Trophoblast cell (in vitro differentiated cells and primary cell): ENCODE measurements around the gene PPP4R1.

Experiments
- DNase-seq, 2 donors: peaks; one replicate each; pipeline ENCODE4 v3.0.0-alpha.2; 2016
- H2AFZ ChIP-seq: 2 replicates; pipeline ENCODE4 v1.6.1; 2013; ENCODE audit warnings: low read length, moderate library complexity, mild to moderate bottlenecking; ENCODE audit not compliant: insufficient read depth, poor library complexity
- H2AK5ac ChIP-seq: 2 replicates; pipeline ENCODE4 v1.6.1; 2013; ENCODE audit warnings: mild to moderate bottlenecking, low read length
- H2BK120ac ChIP-seq: 2 replicates; pipeline ENCODE4 v1.6.1; 2013; ENCODE audit warnings: low read length, mild to moderate bottlenecking, moderate library complexity; ENCODE audit not compliant: insufficient read depth, poor library complexity
- H2BK12ac ChIP-seq: 2 replicates; pipeline ENCODE4 v1.6.1; 2013; ENCODE audit warnings: mild to moderate bottlenecking, low read length, moderate library complexity
- H2BK5ac ChIP-seq: 2 replicates; pipeline ENCODE4 v1.6.1; 2013; ENCODE audit warnings: low read length, low read depth, moderate library complexity, mild to moderate bottlenecking; ENCODE audit not compliant: poor library complexity
- H3K14ac ChIP-seq: 2 replicates; pipeline ENCODE4 v1.6.1; 2013; ENCODE audit warnings: mild to moderate bottlenecking, low read length
- H3K18ac ChIP-seq: 2 replicates; pipeline ENCODE4 v1.6.1; 2013; ENCODE audit warnings: mild to moderate bottlenecking, low read length
- H3K23ac ChIP-seq: 2 replicates; pipeline ENCODE4 v1.6.1; 2013; ENCODE audit warnings: low read length
- H3K27ac ChIP-seq: 2 replicates; pipeline ENCODE4 v1.5.1; 2013; ENCODE audit warnings: low read depth, mild to moderate bottlenecking, inconsistent platforms, low read length, moderate library complexity
- H3K27me3 ChIP-seq: 2 replicates; pipeline ENCODE4 v1.6.1; 2013; ENCODE audit warnings: inconsistent platforms, mild to moderate bottlenecking, low read length, moderate library complexity; ENCODE audit not compliant: insufficient read depth
- H3K36me3 ChIP-seq, 2 experiments: 1 replicate in 1 of 2; 2 replicates in 1 of 2; pipeline ENCODE4 v1.6.1; 2013; ENCODE audit warnings: low read length in 2 of 2, mild to moderate bottlenecking in 2 of 2, moderate library complexity in 1 of 2; ENCODE audit not compliant: insufficient read depth in 2 of 2, control insufficient read depth in 1 of 2
- H3K4ac ChIP-seq: 2 replicates; pipeline ENCODE4 v1.6.1; 2013; ENCODE audit warnings: low read depth, mild to moderate bottlenecking, low read length, moderate library complexity
- H3K4me1 ChIP-seq, 2 experiments: 1 replicate in 1 of 2; 2 replicates in 1 of 2; pipeline ENCODE4 v1.6.1; 2013; ENCODE audit warnings: low read length in 2 of 2, mild to moderate bottlenecking in 2 of 2, moderate library complexity in 1 of 2; ENCODE audit not compliant: insufficient read depth in 2 of 2, control insufficient read depth in 1 of 2
- H3K4me2 ChIP-seq: 2 replicates; pipeline ENCODE4 v1.6.1; 2013; ENCODE audit warnings: inconsistent platforms, mild to moderate bottlenecking, low read length, moderate library complexity
- H3K4me3 ChIP-seq: 2 replicates; pipeline ENCODE4 v1.5.1; 2013; ENCODE audit warnings: mild to moderate bottlenecking, low read depth, low read length, inconsistent platforms
- H3K79me1 ChIP-seq: one replicate; pipeline ENCODE4 v1.6.1; 2013; ENCODE audit warnings: low read length
- H3K79me2 ChIP-seq: 2 replicates; pipeline ENCODE4 v1.6.1; 2013; ENCODE audit warnings: low read length, mild to moderate bottlenecking; ENCODE audit not compliant: control insufficient read depth, insufficient read depth, poor library complexity
- H3K9ac ChIP-seq: 2 replicates; pipeline ENCODE4 v1.6.1; 2013; ENCODE audit warnings: mild to moderate bottlenecking, low read length
- H3K9me3 ChIP-seq: 2 replicates; pipeline ENCODE4 v1.6.1; 2013; ENCODE audit warnings: low read depth, mild to moderate bottlenecking, control low read depth, inconsistent platforms, low read length; ENCODE audit not compliant: insufficient read depth
- H4K12ac ChIP-seq: 2 replicates; pipeline ENCODE4 v1.6.1; 2013; ENCODE audit warnings: low read depth, mild to moderate bottlenecking, low read length, moderate library complexity
- H4K8ac ChIP-seq: 2 replicates; pipeline ENCODE4 v1.6.1; 2013; ENCODE audit warnings: low read depth, mild to moderate bottlenecking, low read length, moderate library complexity
- H4K91ac ChIP-seq: one replicate; pipeline ENCODE4 v1.6.1; 2013; ENCODE audit warnings: low read depth, mild to moderate bottlenecking, low read length, moderate library complexity
- WGBS: extraction: QIAGEN DNeasy Blood & Tissue Kit; methylation state at CpG from one replicate; pipeline ENCODE4 v1.1.7; 2013; ENCODE audit warnings: missing lambda C conversion rate; ENCODE audit not compliant: insufficient read length, insufficient coverage; ENCODE audit errors: extremely low coverage; 5-methylcytosine and 5-hydroxymethylcytosine counted together

PPP4R1 gene

GRCh38 chr18:9547782-9548181, 66.6 kb downstream of the PPP4R1 start:
- H3K4me3 ChIP-seq: no peak overlapping the region
- H3K79me2 ChIP-seq: no peaks in the 10 kb centered on the region
- no peaks in the 10 kb centered on the region for H3K4me1 ChIP-seq
- no peak overlapping the region for H2BK12ac ChIP-seq
- H3K79me1 ChIP-seq: no peaks in the 10 kb centered on the region
- H2BK5ac ChIP-seq: no peak overlapping the region
- H4K12ac ChIP-seq: no peak overlapping the region
- H3K23ac ChIP-seq: no peak overlapping the region
- no peak overlapping the region for H3K18ac ChIP-seq
- H3K4me2 ChIP-seq: no peak overlapping the region
- H4K91ac ChIP-seq: no peak overlapping the region
- no CpG with 5 or more reads among the region's 7 CpGs for WGBS
- H3K14ac ChIP-seq: no peak overlapping the region
- no peak overlapping the region for H2BK120ac ChIP-seq
- no peak overlapping the region for H2AK5ac ChIP-seq
- H3K27me3 ChIP-seq: no peaks in the 10 kb centered on the region
- H2AFZ ChIP-seq: no peak overlapping the region
- DNase-seq: peak in 1 of 2 donors; percentile 15
- H3K27ac ChIP-seq: no peak overlapping the region
- H3K4ac ChIP-seq: no peak overlapping the region
- H3K9ac ChIP-seq: no peak overlapping the region
- no peak overlapping the region for H4K8ac ChIP-seq
- H3K36me3 ChIP-seq: peaks cover 36 to 52% of the 10 kb centered on the region in 2 experiments
- peaks cover 1% of the 10 kb centered on the region for H3K9me3 ChIP-seq

GRCh38 chr18:9546468-9546867, 67.9 kb downstream of the PPP4R1 start:
- Histone ChIP-seq H3K4me2 (no peak overlapping the region), H2BK120ac (no peak overlapping the region), H2BK12ac (no peak overlapping the region), H3K14ac (no peak overlapping the region), H3K27me3 (no peaks in the 10 kb centered on the region), H3K4me1 (no peaks in the 10 kb centered on the region), H3K27ac (no peak overlapping the region), H3K4ac (no peak overlapping the region), H3K23ac (no peak overlapping the region), H3K18ac (no peak overlapping the region), H4K8ac (no peak overlapping the region), H3K4me3 (no peak overlapping the region), H3K9ac (no peak overlapping the region), H4K91ac (no peak overlapping the region), H2AFZ (no peak overlapping the region), H3K79me1 (no peaks in the 10 kb centered on the region), H4K12ac (no peak overlapping the region), H3K36me3 (peaks cover 32 to 44% of the 10 kb centered on the region in 2 experiments), H3K79me2 (no peaks in the 10 kb centered on the region), H2AK5ac (no peak overlapping the region), H2BK5ac (no peak overlapping the region), H3K9me3 (peaks cover 1% of the 10 kb centered on the region)
- no CpG with 5 or more reads among the region's 6 CpGs for WGBS
- no peak for DNase-seq

- WGBS: no CpG with 5 or more reads among the region's 5 CpGs
- Histone ChIP-seq H3K18ac (no peak overlapping the region), H3K23ac (no peak overlapping the region), H3K36me3 (peaks cover 27 to 40% of the 10 kb centered on the region in 2 experiments), H3K4ac (no peak overlapping the region), H3K9ac (no peak overlapping the region), H2AFZ (no peak overlapping the region), H3K4me2 (no peak overlapping the region), H3K4me1 (no peaks in the 10 kb centered on the region), H3K27me3 (no peaks in the 10 kb centered on the region), H4K8ac (no peak overlapping the region), H4K91ac (no peak overlapping the region), H2BK12ac (no peak overlapping the region), H2AK5ac (no peak overlapping the region), H2BK5ac (no peak overlapping the region), H3K27ac (no peak overlapping the region), H4K12ac (no peak overlapping the region), H3K79me2 (no peaks in the 10 kb centered on the region), H3K79me1 (no peaks in the 10 kb centered on the region), H3K14ac (no peak overlapping the region), H3K9me3 (peaks cover 1% of the 10 kb centered on the region), H3K4me3 (no peak overlapping the region), H2BK120ac (no peak overlapping the region)
- no peak for DNase-seq
Observed at GRCh38 chr18:9545029-9545428, 69.3 kb downstream of the PPP4R1 start.

- no peak overlapping the region for H3K27ac ChIP-seq
- no peak overlapping the region for H4K91ac ChIP-seq
- no peaks in the 10 kb centered on the region for H3K9me3 ChIP-seq
- DNase-seq: no peak
- H3K27me3 ChIP-seq: no peaks in the 10 kb centered on the region
- no peak overlapping the region for H3K18ac ChIP-seq
- no CpG with 5 or more reads among the region's 4 CpGs for WGBS
- H2AFZ ChIP-seq: no peak overlapping the region
- no peak overlapping the region for H3K9ac ChIP-seq
- H3K79me1 ChIP-seq: no peaks in the 10 kb centered on the region
- no peak overlapping the region for H3K23ac ChIP-seq
- H3K14ac ChIP-seq: no peak overlapping the region
- H3K4me2 ChIP-seq: no peak overlapping the region
- no peak overlapping the region for H2BK5ac ChIP-seq
- no peak overlapping the region for H3K4me3 ChIP-seq
- H2BK12ac ChIP-seq: no peak overlapping the region
- H4K12ac ChIP-seq: no peak overlapping the region
- H3K36me3 ChIP-seq: peaks cover 24 to 31% of the 10 kb centered on the region in 2 experiments
- H4K8ac ChIP-seq: no peak overlapping the region
- no peak overlapping the region for H3K4ac ChIP-seq
- H2AK5ac ChIP-seq: no peak overlapping the region
- H3K79me2 ChIP-seq: no peaks in the 10 kb centered on the region
- H2BK120ac ChIP-seq: no peak overlapping the region
- no peaks in the 10 kb centered on the region for H3K4me1 ChIP-seq
Observed at GRCh38 chr18:9542924-9543323, 71.4 kb downstream of the PPP4R1 start.
